ACC112 (cell line): ENCODE data around the gene MYO7A.

ENCODE experiments used
- H2AFZ ChIP-seq: fragments of 200-600 bp; sonication (generic); one replicate; pipeline ENCODE4 v1.6.0; 2017; ENCODE audit warnings: antibody characterized with exemption, low read length; ENCODE audit not compliant: unreplicated experiment
- H3K27ac ChIP-seq: fragments of 200-600 bp; sonication (generic); 2 replicates; pipeline ENCODE4 v1.5.1; 2014; ENCODE audit warnings: low read depth, mild to moderate bottlenecking, antibody characterized with exemption, low read length, moderate library complexity
- H3K27me3 ChIP-seq: fragments of 200-600 bp; sonication (generic); 2 replicates; pipeline ENCODE4 v1.6.1; 2014; ENCODE audit warnings: mild to moderate bottlenecking, antibody characterized with exemption, low read length, moderate library complexity, mixed read lengths; ENCODE audit not compliant: insufficient read depth
- H3K36me3 ChIP-seq: fragments of 200-600 bp; sonication (generic); 2 replicates; pipeline ENCODE4 v1.6.1; 2016; ENCODE audit warnings: mild to moderate bottlenecking, antibody characterized with exemption, low read length, moderate library complexity, mixed read lengths; ENCODE audit not compliant: insufficient read depth
- H3K4me1 ChIP-seq: fragments of 200-600 bp; sonication (generic); one replicate; pipeline ENCODE4 v1.6.1; 2016; ENCODE audit warnings: low read length, mixed read lengths; ENCODE audit not compliant: insufficient read depth, unreplicated experiment, control insufficient read depth
- H3K4me3 ChIP-seq: fragments of 200-600 bp; sonication (generic); 2 replicates; pipeline ENCODE4 v1.5.1; 2014; ENCODE audit warnings: mild to moderate bottlenecking, low read depth, low read length
- H3K79me2 ChIP-seq: fragments of 200-600 bp; sonication (generic); one replicate; pipeline ENCODE4 v1.6.0; 2016; ENCODE audit warnings: low read length; ENCODE audit not compliant: control insufficient read depth, unreplicated experiment, insufficient read depth

The MYO7A gene

DNA sequence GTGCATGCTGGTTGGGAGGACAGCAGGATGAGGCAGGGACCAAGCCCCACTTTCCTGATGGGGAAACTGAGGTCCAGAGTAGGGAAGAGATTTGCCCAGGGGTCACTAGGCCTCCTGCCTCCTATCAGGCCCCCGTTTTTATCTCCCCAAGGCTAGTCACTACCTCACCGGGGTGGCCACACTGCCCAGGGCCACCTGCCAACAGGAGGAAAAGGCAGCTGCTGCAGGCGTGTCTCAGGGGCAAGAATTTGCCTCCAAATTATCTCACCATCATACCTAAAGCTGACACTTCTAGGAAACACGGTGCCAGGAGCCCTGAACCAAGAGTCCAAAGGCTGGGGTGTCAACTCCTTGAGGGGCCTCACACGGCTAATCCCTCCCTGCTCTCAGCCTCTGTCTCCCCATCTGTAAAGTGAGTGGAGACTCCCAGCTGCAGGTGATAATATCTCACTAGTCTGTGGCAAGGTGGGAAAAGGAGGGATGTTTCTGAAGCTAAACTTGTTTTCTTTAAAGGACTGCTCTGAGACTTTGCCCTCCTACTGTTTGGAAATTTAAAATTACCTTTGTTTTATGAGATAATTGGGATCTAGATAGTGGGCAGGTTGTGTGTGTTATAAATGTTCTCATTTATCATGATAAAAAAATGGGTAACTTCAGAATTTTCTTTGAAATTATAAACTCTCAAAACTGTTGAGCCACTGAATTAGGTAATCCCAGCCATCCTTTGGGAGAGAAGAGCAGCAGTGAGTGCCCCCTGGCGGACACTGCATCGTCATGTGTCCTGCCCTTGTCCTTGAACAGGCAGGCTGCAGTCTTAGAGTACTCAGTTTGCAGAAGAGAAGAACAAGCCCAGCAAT lies 60.0 kb downstream of the MYO7A start:
- Histone ChIP-seq H3K4me3 (no peak overlapping the region), H3K27ac (no peak overlapping the region), H3K79me2 (no peaks in the 10 kb centered on the region), H3K4me1 (no peaks in the 10 kb centered on the region), H3K36me3 (no peaks in the 10 kb centered on the region), H2AFZ (no peak overlapping the region), H3K27me3 (no peaks in the 10 kb centered on the region; the same call in 1 of the 2 replicates)

DNA sequence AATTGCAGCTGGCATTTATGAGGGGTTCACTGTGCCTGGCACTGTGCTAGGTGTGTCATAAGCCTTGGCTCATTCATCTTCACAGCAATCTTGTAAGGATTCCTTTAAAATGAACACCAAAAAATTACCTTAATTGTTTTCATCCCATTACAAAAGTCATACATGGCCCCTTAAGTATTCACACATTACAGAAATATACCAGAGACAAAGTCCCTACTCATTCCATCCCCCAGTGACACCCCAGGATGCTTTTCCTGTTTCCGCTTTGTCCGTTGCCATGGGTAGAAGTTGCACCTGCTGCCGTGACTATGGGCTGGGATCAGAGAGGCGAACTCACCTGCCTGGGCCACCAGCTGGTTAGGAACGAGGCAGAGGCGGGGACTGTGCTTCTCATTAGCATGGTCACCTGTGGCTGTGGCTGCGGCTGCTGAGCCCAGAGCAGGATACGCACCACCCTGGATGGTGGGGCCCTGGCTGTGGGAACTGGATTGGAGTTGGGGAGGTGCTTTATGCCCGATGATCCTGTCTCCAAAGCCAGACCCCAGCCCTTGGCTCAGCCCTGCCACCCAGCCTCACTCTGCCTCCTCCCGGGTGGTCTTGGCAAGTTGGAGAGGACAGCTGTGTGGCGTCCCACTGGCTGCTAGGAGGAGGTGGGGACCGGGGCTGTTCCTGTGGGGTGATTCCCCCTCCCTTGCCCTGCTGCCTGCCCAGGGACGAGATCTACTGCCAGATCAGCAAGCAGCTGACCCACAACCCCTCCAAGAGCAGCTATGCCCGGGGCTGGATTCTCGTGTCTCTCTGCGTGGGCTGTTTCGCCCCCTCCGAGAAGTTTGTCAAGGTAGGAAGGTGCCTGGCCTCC lies 60.8 kb downstream of the MYO7A start:
- Histone ChIP-seq H3K36me3 (no peaks in the 10 kb centered on the region), H2AFZ (no peak overlapping the region), H3K4me1 (no peaks in the 10 kb centered on the region), H3K27ac (no peak overlapping the region), H3K79me2 (no peaks in the 10 kb centered on the region), H3K27me3 (no peaks in the 10 kb centered on the region; the same call in 1 of the 2 replicates), H3K4me3 (no peak overlapping the region)

DNA sequence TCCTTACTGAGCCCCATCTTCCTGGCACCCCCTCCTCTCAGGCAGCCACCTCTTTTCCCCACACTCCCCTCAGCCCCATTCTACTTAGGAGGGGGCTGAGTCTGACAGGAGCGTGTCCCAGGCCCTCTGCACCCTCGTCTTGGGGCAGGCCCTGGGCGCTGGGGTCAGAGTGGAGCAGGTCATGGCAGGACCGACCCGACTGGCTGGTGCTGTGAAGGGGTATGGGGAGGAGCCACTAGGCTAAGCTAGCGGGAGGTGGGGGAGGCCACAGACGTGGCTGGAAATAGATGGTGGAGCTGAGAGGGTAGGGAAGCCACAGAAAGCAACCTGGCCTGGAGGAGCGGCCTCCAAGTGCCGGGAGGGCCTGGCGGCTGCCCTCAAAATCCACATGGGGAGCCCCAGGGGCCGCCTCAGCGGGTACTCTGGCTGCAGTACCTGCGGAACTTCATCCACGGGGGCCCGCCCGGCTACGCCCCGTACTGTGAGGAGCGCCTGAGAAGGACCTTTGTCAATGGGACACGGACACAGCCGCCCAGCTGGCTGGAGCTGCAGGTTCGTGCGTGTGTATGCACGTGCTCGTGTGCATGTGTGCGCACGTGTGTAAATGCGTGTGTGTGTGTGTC lies 61.7 kb downstream of the MYO7A start:
- no peaks in the 10 kb centered on the region for H3K79me2 ChIP-seq
- H2AFZ ChIP-seq: no peak overlapping the region
- no peak overlapping the region for H3K27ac ChIP-seq
- H3K4me1 ChIP-seq: no peaks in the 10 kb centered on the region
- no peaks in the 10 kb centered on the region for H3K36me3 ChIP-seq
- no peaks in the 10 kb centered on the region; the same call in 1 of the 2 replicates for H3K27me3 ChIP-seq
- H3K4me3 ChIP-seq: no peak overlapping the region

GRCh38 chr11:77190331-77191075 lies 62.5 kb downstream of the MYO7A start:
- Histone ChIP-seq H3K36me3 (no peaks in the 10 kb centered on the region), H2AFZ (no peak overlapping the region), H3K4me3 (no peak overlapping the region), H3K79me2 (no peaks in the 10 kb centered on the region), H3K27ac (no peak overlapping the region), H3K27me3 (no peaks in the 10 kb centered on the region; the same call in 1 of the 2 replicates), H3K4me1 (no peaks in the 10 kb centered on the region)

DNA sequence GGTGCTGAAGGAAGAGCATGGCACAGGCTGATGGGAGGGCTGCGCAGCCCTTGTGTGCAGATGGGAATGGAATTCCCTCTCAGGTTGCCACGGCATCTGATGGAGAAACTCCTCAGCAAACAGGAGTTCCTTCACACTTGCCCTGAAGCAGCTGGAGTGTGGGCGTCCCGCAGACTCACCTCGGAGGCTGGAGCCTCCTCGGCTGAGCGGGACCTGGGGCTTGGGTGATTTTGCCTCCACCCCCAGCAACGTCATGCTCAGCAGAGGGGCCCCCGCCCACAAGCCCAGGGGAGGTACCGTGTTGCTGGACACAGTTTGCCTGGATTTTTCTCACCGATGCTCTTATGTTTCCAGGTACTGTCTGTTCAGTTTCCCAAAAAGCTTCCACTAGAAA lies 63.4 kb downstream of the MYO7A start:
- Histone ChIP-seq H3K79me2 (no peaks in the 10 kb centered on the region), H3K4me1 (no peaks in the 10 kb centered on the region), H3K4me3 (no peak overlapping the region), H3K27ac (no peak overlapping the region), H3K36me3 (no peaks in the 10 kb centered on the region), H3K27me3 (no peaks in the 10 kb centered on the region; the same call in 1 of the 2 replicates), H2AFZ (no peak overlapping the region)

- H3K79me2 ChIP-seq: no peaks in the 10 kb centered on the region
- H3K4me3 ChIP-seq: no peak overlapping the region
- H3K36me3 ChIP-seq: no peaks in the 10 kb centered on the region
- no peak overlapping the region for H3K27ac ChIP-seq
- no peaks in the 10 kb centered on the region for H3K4me1 ChIP-seq
- no peaks in the 10 kb centered on the region for H3K27me3 ChIP-seq
- no peak overlapping the region for H2AFZ ChIP-seq
These were observed 63.9 kb downstream of the MYO7A start for GRCh38 chr11:77191823-77192495.

DNA sequence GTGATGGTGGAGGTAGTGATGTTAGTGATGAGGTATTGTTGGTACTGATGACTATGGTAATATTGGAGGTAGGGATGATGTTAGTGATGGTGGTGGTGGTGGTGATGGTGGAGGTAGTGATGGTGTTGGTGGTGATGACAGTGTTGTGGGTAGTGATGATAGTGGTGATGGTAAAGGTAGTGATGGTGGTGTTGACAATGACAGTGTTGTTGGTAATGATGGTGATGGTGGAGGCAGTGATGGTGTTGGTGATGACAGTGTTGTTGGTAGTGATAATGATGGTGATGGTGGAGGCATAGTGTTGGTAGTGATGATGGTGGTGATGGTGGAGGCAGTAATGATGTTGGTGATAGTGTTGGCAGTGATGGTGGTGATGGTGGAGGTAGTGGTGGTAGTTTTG lies 65.1 kb downstream of the MYO7A start:
- Histone ChIP-seq H3K4me1 (no peaks in the 10 kb centered on the region), H3K27me3 (no peaks in the 10 kb centered on the region), H2AFZ (no peak overlapping the region), H3K4me3 (no peak overlapping the region), H3K36me3 (no peaks in the 10 kb centered on the region), H3K27ac (no peak overlapping the region), H3K79me2 (no peaks in the 10 kb centered on the region)

DNA sequence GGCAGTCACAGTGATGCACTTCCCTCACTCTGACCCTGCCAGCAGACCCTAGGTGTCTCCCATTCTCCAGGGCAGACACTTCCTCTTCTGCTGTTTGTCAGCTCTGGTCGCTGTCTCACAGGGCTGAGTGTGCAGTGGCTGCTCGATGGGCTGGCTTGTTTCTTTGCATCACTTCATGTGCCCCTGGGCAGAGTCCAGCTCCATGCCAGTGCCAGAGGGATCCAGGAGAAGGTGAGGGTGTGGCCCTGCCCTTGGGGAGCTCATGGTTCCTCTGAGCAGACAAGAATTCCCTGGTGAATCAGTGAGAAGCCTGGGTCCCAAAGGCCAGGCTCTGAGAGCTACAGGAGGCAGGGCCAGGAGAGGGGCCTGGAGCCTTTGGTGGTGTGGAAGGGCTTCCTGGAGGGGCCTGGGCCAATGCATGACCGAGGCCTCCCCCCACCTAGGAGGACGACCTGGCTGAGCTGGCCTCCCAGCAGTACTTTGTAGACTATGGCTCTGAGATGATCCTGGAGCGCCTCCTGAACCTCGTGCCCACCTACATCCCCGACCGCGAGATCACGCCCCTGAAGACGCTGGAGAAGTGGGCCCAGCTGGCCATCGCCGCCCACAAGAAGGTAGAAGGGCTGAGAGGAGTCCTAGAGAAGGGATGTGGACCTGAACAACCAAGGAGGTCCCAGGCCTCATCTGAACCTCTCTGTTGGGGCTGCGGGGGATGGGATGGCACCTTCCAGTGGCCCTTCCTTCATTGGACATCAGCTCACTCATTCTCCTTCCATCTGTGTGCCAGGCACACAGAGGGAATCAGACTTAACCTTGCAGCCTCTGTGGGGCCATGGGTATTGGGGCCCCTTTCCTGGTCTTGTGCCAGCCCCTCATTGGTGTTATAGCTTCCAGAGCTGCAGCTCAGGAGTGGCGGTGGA lies 66.1 kb downstream of the MYO7A start:
- no peak overlapping the region for H3K27ac ChIP-seq
- H3K4me3 ChIP-seq: no peak overlapping the region
- no peaks in the 10 kb centered on the region for H3K79me2 ChIP-seq
- no peaks in the 10 kb centered on the region for H3K27me3 ChIP-seq
- no peak overlapping the region for H2AFZ ChIP-seq
- H3K4me1 ChIP-seq: no peaks in the 10 kb centered on the region
- H3K36me3 ChIP-seq: no peaks in the 10 kb centered on the region

DNA sequence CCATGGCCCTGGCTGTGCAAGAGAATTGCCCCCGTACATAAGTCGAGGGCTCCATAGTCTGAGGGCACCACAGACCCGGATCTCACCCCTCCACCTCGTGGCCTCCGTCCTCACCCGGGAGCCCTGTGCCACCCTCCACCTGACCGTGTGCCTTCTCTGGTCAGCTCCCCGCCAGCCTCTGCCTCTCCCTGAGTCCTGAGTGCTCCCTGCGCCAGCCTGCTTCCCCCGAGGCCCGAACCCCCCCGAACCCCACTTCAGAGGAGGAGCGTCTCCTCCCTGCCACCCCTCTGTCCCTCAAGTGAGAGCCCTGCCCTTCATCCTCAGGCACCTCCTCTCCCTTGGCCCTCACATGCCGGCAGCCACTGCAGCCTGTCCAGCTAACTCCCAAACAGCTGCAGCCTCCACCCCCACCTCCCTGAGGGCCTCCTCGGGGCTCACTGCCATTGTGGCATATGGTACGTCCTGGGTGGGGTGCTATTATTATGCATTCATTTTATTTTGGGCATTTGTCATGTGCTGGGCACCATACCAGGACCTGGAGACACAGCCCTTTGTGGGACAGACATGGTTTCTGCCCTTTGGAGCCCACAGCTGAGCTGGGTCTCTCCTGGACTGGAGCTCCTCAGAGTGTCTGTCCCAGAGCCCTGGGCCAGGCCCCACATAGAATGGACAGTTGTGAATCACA lies 67.2 kb downstream of the MYO7A start:
- Histone ChIP-seq H3K79me2 (no peaks in the 10 kb centered on the region), H2AFZ (no peak overlapping the region), H3K27ac (no peak overlapping the region), H3K4me3 (no peak overlapping the region), H3K4me1 (no peaks in the 10 kb centered on the region), H3K36me3 (no peaks in the 10 kb centered on the region), H3K27me3 (no peaks in the 10 kb centered on the region)
